Caco-2 (cell line): Measurements from ENCODE around the gene EVA1A. TPM values are rescaled to one million over a fixed set of nuclear protein-coding genes. Genes with fewer than 3 reads are reported as not detected.

Source experiments
- Bru-seq: library from RNA; stranded (reverse); fragments of 400-500 nt; gene quantifications from one replicate; lab custom pipeline; 2021; lab: Mats Ljungman, UMichigan
- BruChase-seq, 2 experiments: library from RNA; stranded (reverse); fragments of 400-500 nt; gene quantifications; one replicate each; lab custom pipeline; 2021; lab: Mats Ljungman, UMichigan
- BruUV-seq: library from RNA; stranded (reverse); fragments of 400-500 nt; replicated peaks from 2 replicates; lab custom pipeline; 2021; lab: Mats Ljungman, UMichigan
- CTCF ChIA-PET: fragments of 300-600 bp; sonication (Branson Sonifier 250); formaldehyde crosslinking; loops from one replicate; lab custom pipeline; 2022; ENCODE audit warnings: antibody characterized with exemption; lab: Charles Lee
- POLR2A ChIA-PET: fragments of 300-600 bp; sonication (Branson Sonifier 250); formaldehyde crosslinking; loops from one replicate; lab custom pipeline; 2022; ENCODE audit warnings: antibody characterized with exemption; lab: Charles Lee
- DNase-seq, 2 experiments: peaks; one replicate each; pipeline versions ENCODE4 v3.0.0 to v3.0.0-alpha.2; 2020 to 2022
- H3K27me3 ChIP-seq: replicated peaks from 2 replicates; pipeline ENCODE4 v1.6.0; 2011; ENCODE audit warnings: low read length; ENCODE audit not compliant: control insufficient read depth, insufficient read depth
- H3K36me3 ChIP-seq: 2 replicates; pipeline ENCODE4 v1.5.1; 2011; ENCODE audit warnings: low read length; ENCODE audit not compliant: control insufficient read depth, insufficient read depth
- H3K4me1 ChIP-seq: fragments of 250-450 bp; sonication (Bioruptor Pico); 2 replicates; pipeline ENCODE4 v1.5.1; 2020; ENCODE audit warnings: mild to moderate bottlenecking
- H3K4me3 ChIP-seq: 2 replicates; pipeline ENCODE4 v1.5.1; 2011; ENCODE audit warnings: low read depth, mild to moderate bottlenecking, control low read depth, low read length
- H3K9me3 ChIP-seq: fragments of 250-450 bp; sonication (Bioruptor Pico); 2 replicates; pipeline ENCODE4 v1.5.1; 2020; ENCODE audit warnings: mild to moderate bottlenecking, moderate library complexity
- H3K27ac Mint-ChIP-seq: one replicate; pipeline ENCODE4 v1.8.0; 2022; ENCODE audit warnings: mixed read lengths; ENCODE audit not compliant: unreplicated experiment
- H3K27me3 Mint-ChIP-seq: one replicate; pipeline ENCODE4 v1.8.0; 2022; ENCODE audit warnings: mixed read lengths; ENCODE audit not compliant: insufficient read depth, unreplicated experiment
- H3K36me3 Mint-ChIP-seq: one replicate; pipeline ENCODE4 v1.8.0; 2022; ENCODE audit warnings: mild to moderate bottlenecking, mixed read lengths; ENCODE audit not compliant: insufficient read depth, unreplicated experiment
- H3K4me1 Mint-ChIP-seq: one replicate; pipeline ENCODE4 v1.8.0; 2022; ENCODE audit warnings: low read depth, mixed read lengths; ENCODE audit not compliant: unreplicated experiment
- H3K4me3 Mint-ChIP-seq: one replicate; pipeline ENCODE4 v1.8.0; 2022; ENCODE audit warnings: mild to moderate bottlenecking, moderate library complexity, mixed read lengths; ENCODE audit not compliant: unreplicated experiment
- H3K9me3 Mint-ChIP-seq: one replicate; pipeline ENCODE4 v1.8.0; 2022; ENCODE audit warnings: mixed read lengths; ENCODE audit not compliant: unreplicated experiment
- CTCF ChIP-seq, 2 experiments: fragments of 200-600 bp in 1 of 2; IDR thresholded peaks; 1 replicate in 1 of 2; 2 replicates in 1 of 2; pipeline versions ENCODE4 v1.5.1 to v1.8.0; 2011 to 2022; ENCODE audit warnings: antibody characterized with exemption in 1 of 2, control low read depth in 1 of 2, inconsistent platforms in 1 of 2, low read depth in 1 of 2, low read length in 1 of 2, mild to moderate bottlenecking in 1 of 2, moderate library complexity in 1 of 2; ENCODE audit not compliant: insufficient read depth in 1 of 2, severe bottlenecking in 1 of 2, unreplicated experiment in 1 of 2
- intact Hi-C: fragments of 100-400 bp; cut with micrococcal nuclease; formaldehyde crosslinking; loops from one replicate; pipeline ENCODE4 v1.10.0; 2022; ENCODE audit not compliant: unreplicated experiment
- long read RNA-seq: library from polyadenylated mRNA; stranded (forward); transcript quantifications from one replicate; pipeline ENCODE4 v2.0.0, GENCODE V29; 2022
- total RNA-seq: library from RNA; stranded (reverse); gene quantifications from 2 replicates; pipeline ENCODE4 v1.2.3, GENCODE V29; 2022

Gene EVA1A, protein sequence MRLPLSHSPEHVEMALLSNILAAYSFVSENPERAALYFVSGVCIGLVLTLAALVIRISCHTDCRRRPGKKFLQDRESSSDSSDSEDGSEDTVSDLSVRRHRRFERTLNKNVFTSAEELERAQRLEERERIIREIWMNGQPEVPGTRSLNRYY
- total RNA-seq (0.25 and 0.53 TPM in 2 replicates), Bru-seq, nascent RNA (percentile 27 among the genes with signal in this experiment), BruChase-seq, experiment 1, labeled RNA remaining after a 2-hour chase (percentile 21 among the genes with signal in this experiment), BruChase-seq, experiment 2, labeled RNA remaining after a 6-hour chase (percentile 20 among the genes with signal in this experiment)
- long read RNA-seq, partial matches to known transcripts = 0 of 1 reads
- long read RNA-seq, other reads (novel, unspliced or antisense) = 1 of 1 reads

- Histone ChIP-seq H3K27me3 (peaks cover 2% of the 10 kb centered on the region), H3K4me1 (peaks cover 4% of the 10 kb centered on the region; the same call in 1 of the 2 replicates), H3K9me3 (no peaks in the 10 kb centered on the region), H3K4me3 (peak within 1 kb of the TSS; percentile 45), H3K36me3 (no peaks in the 10 kb centered on the region)
- Mint-ChIP-seq H3K4me3 (peak within 1 kb of the TSS; percentile 80), H3K27me3 (peaks cover 12% of the 10 kb centered on the region), H3K4me1 (peaks cover 16% of the 10 kb centered on the region), H3K27ac (no peak within 1 kb of the TSS), H3K9me3 (no peaks in the 10 kb centered on the region), H3K36me3 (no peaks in the 10 kb centered on the region)
- CTCF ChIA-PET = interaction anchor here (0.6 kb wide), 1 partner anchor 44 kb away, joined by 3 read pairs; no protein-coding TSS in a partner anchor
- DNase-seq = peak; percentile 30 to 50
- BruUV-seq = no TSS peak
- POLR2A ChIA-PET = no interaction called here
- TF ChIP-seq CTCF (IDR thresholded peaks at IDR 0.05; ENCODE audit: insufficient read depth in 1 of 2, low read depth in 1 of 2, low read length in 1 of 2, severe bottlenecking in 1 of 2, unreplicated experiment in 1 of 2) = no peak
- intact Hi-C loops = loop anchor here (5.0 kb wide), 1 partner anchor 99 kb away; no protein-coding TSS in a partner anchor
Observed at GRCh38 chr2:75560768-75561565, at the start of gene EVA1A. Gene EVA1A, minus strand, starts transcription at chr2:75560939. Its CDS starts 42,799 bp downstream, at chr2:75518140.

DNA sequence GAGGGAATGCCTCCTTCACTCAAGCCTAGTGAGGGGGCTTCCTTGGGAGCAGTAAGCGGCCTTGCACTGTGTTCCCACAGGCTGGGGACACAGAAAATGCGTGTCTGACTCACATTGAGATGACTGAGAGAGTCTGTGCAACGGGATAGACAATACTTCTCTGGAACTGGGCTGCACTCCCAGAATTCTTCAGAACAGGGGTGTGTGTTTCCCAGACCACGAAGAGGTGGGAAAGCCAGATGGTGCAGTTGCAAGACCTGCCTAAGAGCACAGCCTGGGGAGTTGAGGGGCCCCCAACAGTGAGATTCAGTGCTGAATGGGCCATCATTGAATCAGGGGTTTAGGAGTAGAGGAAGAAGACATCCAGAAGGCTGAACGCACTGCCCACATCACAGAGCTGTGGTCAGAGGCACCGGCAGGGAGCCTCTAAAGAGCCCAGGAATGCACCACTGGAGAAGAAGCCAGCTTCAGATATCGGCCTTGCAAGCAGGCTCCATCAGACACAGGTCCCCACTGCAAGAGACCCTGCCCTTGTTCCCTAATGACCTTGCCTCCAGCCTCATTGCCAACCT is 49.3 kb upstream of the EVA1A start:
- Mint-ChIP-seq H3K4me1 (peaks cover 9% of the 10 kb centered on the region), H3K9me3 (no peaks in the 10 kb centered on the region), H3K36me3 (no peaks in the 10 kb centered on the region), H3K4me3 (no peak overlapping the region), H3K27me3 (peaks cover 17% of the 10 kb centered on the region), H3K27ac (no peak overlapping the region)
- CTCF ChIA-PET = interaction anchor here (0.7 to 1.0 kb wide), 2 partner anchors 38 to 146 kb away, joined by 3 to 4 read pairs; no protein-coding TSS in a partner anchor
- intact Hi-C loops = loop anchor here (1.0 to 5.0 kb wide), 3 partner anchors 36 to 146 kb away; no protein-coding TSS in a partner anchor
- H3K9me3 ChIP-seq = no peaks in the 10 kb centered on the region
- no peaks in the 10 kb centered on the region; the same call in 1 of the 2 replicates for H3K27me3 ChIP-seq
- DNase-seq = no peak
- no TSS peak for BruUV-seq
- POLR2A ChIA-PET = no interaction called here
- no peaks in the 10 kb centered on the region for H3K36me3 ChIP-seq
- TF ChIP-seq CTCF (IDR thresholded peaks at IDR 0.05; ENCODE audit: insufficient read depth in 1 of 2, low read depth in 1 of 2, low read length in 1 of 2, severe bottlenecking in 1 of 2, unreplicated experiment in 1 of 2) = no peak
- no peak overlapping the region for H3K4me3 ChIP-seq
- H3K4me1 ChIP-seq = peaks cover 11% of the 10 kb centered on the region; the same call in 1 of the 2 replicates
